H1 (cell line): Measurements from ENCODE around the gene RAI14. TPM values are rescaled to one million over a fixed set of nuclear protein-coding genes. Genes with fewer than 3 reads are reported as not detected.

ENCODE experiments used
- CTCF ChIA-PET: fragments of 300-600 bp; sonication (Branson Sonifier 250); formaldehyde crosslinking; loops from one replicate; lab custom pipeline; 2021; ENCODE audit not compliant: partially characterized antibody; lab: Charles Lee
- POLR2A ChIA-PET: fragments of 300-600 bp; sonication (Branson Sonifier 250); formaldehyde crosslinking; loops from one replicate; lab custom pipeline; 2021; ENCODE audit warnings: inconsistent platforms; ENCODE audit not compliant: partially characterized antibody; lab: Charles Lee
- DNase-seq, 2 experiments: peaks; one replicate each; pipeline versions ENCODE4 v3.0.0 to v3.0.0-alpha.2; 2010 to 2022; ENCODE audit warnings: low spot score in 2 of 2, low read depth in 1 of 2, mixed read lengths in 1 of 2
- FAIRE-seq: peaks from 2 replicates; lab custom pipeline; 2011; peaks lifted over from hg19 to GRCh38; lab: Jason Lieb, UNC
- H2AFZ ChIP-seq: 2 replicates; pipeline ENCODE4 v1.8.1; 2012; ENCODE audit warnings: low read length, inconsistent platforms
- H2AK5ac ChIP-seq: 2 replicates; pipeline ENCODE4 v1.6.1; 2013; ENCODE audit warnings: low read depth, low read length
- H2BK120ac ChIP-seq: replicated peaks from 2 replicates; pipeline ENCODE3; 2013; ENCODE audit warnings: low read depth, low read length, inconsistent platforms
- H2BK12ac ChIP-seq: 2 replicates; pipeline ENCODE4 v1.6.1; 2013; ENCODE audit warnings: low read depth, low read length
- H2BK15ac ChIP-seq: 2 replicates; pipeline ENCODE4 v1.6.1; 2013; ENCODE audit warnings: low read length
- H2BK20ac ChIP-seq: 2 replicates; pipeline ENCODE4 v1.6.1; 2013; ENCODE audit warnings: low read length
- H2BK5ac ChIP-seq: 2 replicates; pipeline ENCODE4 v1.6.1; 2013; ENCODE audit warnings: low read depth, low read length
- H3K14ac ChIP-seq: 2 replicates; pipeline ENCODE4 v1.6.1; 2013; ENCODE audit warnings: inconsistent platforms; ENCODE audit not compliant: insufficient read length
- H3K18ac ChIP-seq: 2 replicates; pipeline ENCODE4 v1.6.1; 2013; ENCODE audit warnings: low read length; ENCODE audit errors: extremely low read depth
- H3K23ac ChIP-seq: 2 replicates; pipeline ENCODE4 v1.6.1; 2013; ENCODE audit warnings: inconsistent platforms; ENCODE audit not compliant: insufficient read length
- H3K23me2 ChIP-seq: 2 replicates; pipeline ENCODE4 v1.6.1; 2013; ENCODE audit warnings: low read depth, low read length
- H3K27ac ChIP-seq: 2 replicates; pipeline ENCODE4 v1.6.1; 2011; ENCODE audit warnings: low read depth, low read length, inconsistent platforms
- H3K27me3 ChIP-seq, 4 experiments: replicated peaks in 1 of 4; 1 replicate in 1 of 4; 2 replicates in 3 of 4; pipeline versions ENCODE4 v1.6.1 to v1.8.1; 2011 to 2013; ENCODE audit warnings: low read length in 3 of 4, mild to moderate bottlenecking in 3 of 4, inconsistent platforms in 2 of 4, mixed read lengths in 2 of 4, moderate library complexity in 1 of 4; ENCODE audit not compliant: control insufficient read depth in 3 of 4, insufficient read depth in 3 of 4; ENCODE audit errors: extremely low read depth in 1 of 4
- H3K36me3 ChIP-seq, 4 experiments: 2 replicates each; pipeline versions ENCODE4 v1.6.1 to v1.8.1; 2011 to 2013; ENCODE audit warnings: mild to moderate bottlenecking in 4 of 4, low read length in 3 of 4, moderate library complexity in 2 of 4, control low read depth in 1 of 4, inconsistent platforms in 1 of 4; ENCODE audit not compliant: insufficient read depth in 4 of 4, control insufficient read depth in 2 of 4
- H3K4ac ChIP-seq: replicated peaks from 2 replicates; pipeline ENCODE3; 2013; ENCODE audit warnings: low read length, low read depth, mixed read lengths, inconsistent platforms; ENCODE audit not compliant: insufficient read length
- H3K4me1 ChIP-seq, 4 experiments: replicated peaks in 1 of 4; 1 replicate in 1 of 4; 2 replicates in 3 of 4; pipeline versions ENCODE4 v1.6.1 to v1.8.1; 2011 to 2013; ENCODE audit warnings: low read length in 3 of 4, inconsistent platforms in 2 of 4, mixed read lengths in 1 of 4; ENCODE audit not compliant: insufficient read depth in 4 of 4, control insufficient read depth in 3 of 4
- H3K4me2 ChIP-seq, 2 experiments: 2 replicates each; pipeline versions ENCODE4 v1.6.1 to v1.8.1; 2011 to 2013; ENCODE audit warnings: low read depth in 2 of 2, low read length in 2 of 2, control low read depth in 1 of 2, inconsistent platforms in 1 of 2, mild to moderate bottlenecking in 1 of 2; ENCODE audit not compliant: insufficient read depth in 1 of 2
- H3K4me3 ChIP-seq, 4 experiments: fragments of 200-600, 300-600 bp in 1 of 4; sonication (generic), shearing (Covaris generic), sonication (Bioruptor Twin) in 1 of 4; 2 replicates each; pipeline versions ENCODE4 v1.5.1 to v1.8.1; 2011 to 2016; ENCODE audit warnings: low read length in 4 of 4, low read depth in 3 of 4, control low read depth in 2 of 4, inconsistent platforms in 2 of 4, mild to moderate bottlenecking in 2 of 4, mixed read lengths in 1 of 4, moderate library complexity in 1 of 4; ENCODE audit not compliant: insufficient read depth in 2 of 4; ENCODE audit errors: extremely low read depth in 1 of 4
- H3K56ac ChIP-seq: replicated peaks from 2 replicates; pipeline ENCODE3; 2013; ENCODE audit warnings: low read depth, mild to moderate bottlenecking, mixed read lengths, low read length, inconsistent platforms; ENCODE audit not compliant: insufficient read length
- H3K79me1 ChIP-seq: 2 replicates; pipeline ENCODE4 v1.6.1; 2013; ENCODE audit warnings: low read depth, low read length, control low read depth
- H3K79me2 ChIP-seq, 2 experiments: 2 replicates each; pipeline versions ENCODE4 v1.6.1 to v1.8.1; 2012 to 2013; ENCODE audit warnings: low read length in 2 of 2, mild to moderate bottlenecking in 2 of 2, inconsistent platforms in 1 of 2; ENCODE audit not compliant: insufficient read depth in 2 of 2, control insufficient read depth in 1 of 2
- H3K9ac ChIP-seq, 4 experiments: replicated peaks in 1 of 4; 1 replicate in 1 of 4; 2 replicates in 3 of 4; pipeline versions ENCODE4 v1.6.1 to v1.8.1; 2011 to 2013; ENCODE audit warnings: low read depth in 3 of 4, low read length in 3 of 4, control low read depth in 2 of 4, mild to moderate bottlenecking in 2 of 4, moderate library complexity in 2 of 4, inconsistent platforms in 1 of 4; ENCODE audit errors: extremely low read depth in 1 of 4
- H3K9me3 ChIP-seq, 2 experiments: 2 replicates each; pipeline versions ENCODE4 v1.6.1 to v1.8.1; 2012 to 2013; ENCODE audit warnings: mild to moderate bottlenecking in 2 of 2, moderate library complexity in 2 of 2, control low read depth in 1 of 2, inconsistent platforms in 1 of 2, low read depth in 1 of 2, low read length in 1 of 2, mixed read lengths in 1 of 2; ENCODE audit not compliant: insufficient read depth in 2 of 2
- H4K20me1 ChIP-seq, 2 experiments: replicated peaks in 1 of 2; 2 replicates each; pipeline versions ENCODE3 to v1.8.1; 2011 to 2013; ENCODE audit warnings: inconsistent platforms in 2 of 2, low read length in 2 of 2, mild to moderate bottlenecking in 1 of 2; ENCODE audit not compliant: insufficient read depth in 2 of 2, control insufficient read depth in 1 of 2
- H4K5ac ChIP-seq: 2 replicates; pipeline ENCODE4 v1.6.1; 2013; ENCODE audit warnings: low read length, low read depth, mixed read lengths, inconsistent platforms; ENCODE audit not compliant: insufficient read length
- H4K8ac ChIP-seq: 2 replicates; pipeline ENCODE4 v1.8.0; 2013; ENCODE audit warnings: mild to moderate bottlenecking, moderate library complexity, low read length, inconsistent platforms; ENCODE audit not compliant: insufficient read depth; ENCODE audit errors: extremely low read depth
- H4K91ac ChIP-seq: replicated peaks from 2 replicates; pipeline ENCODE3; 2013; ENCODE audit warnings: low read length, mixed read lengths, inconsistent platforms; ENCODE audit not compliant: insufficient read length
- CBX8 ChIP-seq: fragments of 300-800, 300-1000 bp; sonication (generic); IDR thresholded peaks from 2 replicates; pipeline ENCODE4 v1.7.1; 2016; ENCODE audit warnings: low read depth, low read length, borderline replicate concordance
- CTCF ChIP-seq, 3 experiments: IDR thresholded peaks; 1 replicate in 2 of 3; 2 replicates in 1 of 3; pipeline versions ENCODE4 v1.5.1 to v1.6.1; 2011; ENCODE audit warnings: low read length in 3 of 3, mild to moderate bottlenecking in 3 of 3, inconsistent platforms in 2 of 3, low read depth in 1 of 3, moderate library complexity in 1 of 3; ENCODE audit not compliant: insufficient read depth in 1 of 3; ENCODE audit errors: control extremely low read depth in 1 of 3
- RAD21 ChIP-seq, 2 experiments: IDR thresholded peaks in 1 of 2; conservative IDR thresholded peaks in 1 of 2; 2 replicates each; pipeline ENCODE4 v1.6.1; 2011; ENCODE audit warnings: low read depth in 2 of 2, low read length in 2 of 2, improper control_type of control experiment in 1 of 2, inconsistent platforms in 1 of 2, mild to moderate bottlenecking in 1 of 2, moderate library complexity in 1 of 2
- WGBS, 2 experiments: shearing (Covaris generic) in 1 of 2; methylation state at CpG; one replicate each; pipeline versions ENCODE4 v1.1.6 to v1.1.7; 2013 to 2015; ENCODE audit warnings: low lambda C conversion rate in 2 of 2, mixed read lengths in 2 of 2, inconsistent platforms in 1 of 2, low coverage in 1 of 2, missing lambda C conversion rate in 1 of 2; ENCODE audit not compliant: insufficient replicate concordance in 2 of 2, insufficient coverage in 1 of 2, insufficient read length in 1 of 2; ENCODE audit errors: extremely low coverage in 1 of 2, missing lambda C conversion rate in 1 of 2; 5-methylcytosine and 5-hydroxymethylcytosine counted together
- polyA plus RNA-seq, 7 experiments: library from polyadenylated mRNA; depleted of rRNA in 3 of 7; stranded (reverse) in 5 of 7; unstranded in 2 of 7; fragments of >200 nt in 5 of 7; fragments of 200-250 nt in 2 of 7; gene quantifications; 1 replicate in 5 of 7; 2 replicates in 1 of 7; 4 replicates in 1 of 7; pipeline versions ENCODE4 v1.2.1 to v1.2.3, GENCODE V29; 2011 to 2013; ENCODE audit warnings: missing spikeins in 2 of 7, mixed read lengths in 2 of 7
- total RNA-seq: library from RNA; stranded (reverse); fragmentation: NEBNext Ultra II Directional; extraction: Animal tissue kit (Norgen Biotek cat#: 25700); gene quantifications from 2 replicates; pipeline ENCODE4 v1.2.1, GENCODE V29; 2021

The RAI14 gene
- total and polyA plus RNA-seq, 2 of the 8 experiments (the other 6 are each of a cell fraction or from before 2014, with no cell fraction given), result 48.4 to 210 TPM

GRCh38 chr5:34826347-34826746 lies 170.2 kb downstream of the RAI14 start:
- H3K23me2 ChIP-seq, result no peaks in the 10 kb centered on the region
- 85% methylated on average over 6 of the region's 6 CpGs; no CpG with 5 or more reads in 1 of the 2 experiments for WGBS, 2 experiments
- no peak overlapping the region for H2BK20ac ChIP-seq
- POLR2A ChIA-PET, result interaction anchor here (1.7 kb wide), 1 partner anchor 9 kb away, joined by 4 read pairs; no protein-coding TSS in a partner anchor
- TF ChIP-seq CTCF (IDR thresholded peaks at IDR 0.05; ENCODE audit: control extremely low read depth in 1 of 3, insufficient read depth in 1 of 3, low read depth in 1 of 3, low read length in 3 of 3), result 0 out of 4 replicates have a peak, but pooled peaks of 1 of the 3 experiments have one; percentile 3
- TF ChIP-seq CBX8, result no peak
- TF ChIP-seq RAD21 (IDR thresholded peaks at IDR 0.05 in 1 of 2, conservative IDR thresholded peaks at IDR 0.05 in 1 of 2; ENCODE audit: low read depth in 2 of 2, low read length in 2 of 2), result peak in 1 of 2 experiments; percentile 15; a peak in 1 of 4 replicates
- TF ChIP-seq, all 59 proteins: peak for 2
- Histone ChIP-seq H3K14ac (no peak overlapping the region), H3K79me1 (no peaks in the 10 kb centered on the region), H4K20me1 (no peaks in the 10 kb centered on the region), H2BK5ac (no peak overlapping the region), H4K8ac (no peak overlapping the region), H3K23ac (no peak overlapping the region), H3K18ac (no peak overlapping the region), H3K9ac (no peak overlapping the region), H3K4me3 (no peak overlapping the region), H2BK120ac (no peak overlapping the region), H3K4ac (no peak overlapping the region), H2BK15ac (no peak overlapping the region), H2AK5ac (no peak overlapping the region), H3K56ac (no peak overlapping the region), H3K79me2 (no peaks in the 10 kb centered on the region), H3K9me3 (no peaks in the 10 kb centered on the region), H3K27ac (no peak overlapping the region), H3K4me2 (no peak overlapping the region), H3K4me1 (no peaks in the 10 kb centered on the region), H3K36me3 (peaks cover 33 to 85% (median 64%) of the 10 kb centered on the region in 4 experiments), H3K27me3 (no peaks in the 10 kb centered on the region), H2BK12ac (no peak overlapping the region), H4K5ac (no peak overlapping the region), H4K91ac (no peak overlapping the region), H2AFZ (no peak overlapping the region)
- CTCF ChIA-PET, result interaction anchor here (0.8 to 7.5 kb wide), 3 partner anchors 9 to 72 kb away, joined by 3 to 39 read pairs (median 3); no protein-coding TSS in a partner anchor
- DNase-seq (no peak), FAIRE-seq (no peak)
